WERI-Rb-1 (cell line): Measurements from ENCODE around the gene CREBRF.
"Not testable (repeated sequence)": the region's sequence is repeated elsewhere in the genome, so short reads cannot be mapped to it uniquely, and the experiment has no call there.

Experiments
- DNase-seq: peaks from one replicate; pipeline ENCODE4 v3.0.0-alpha.2; 2020
- H3K27ac ChIP-seq: fragments of 250-450 bp; sonication (Bioruptor Pico); 2 replicates; pipeline ENCODE4 v1.5.1; 2020; ENCODE audit warnings: mild to moderate bottlenecking, moderate library complexity
- H3K27me3 ChIP-seq: fragments of 250-450 bp; sonication (Bioruptor Pico); 2 replicates; pipeline ENCODE4 v1.5.1; 2021; ENCODE audit warnings: mild to moderate bottlenecking, low read depth, moderate library complexity; ENCODE audit not compliant: insufficient read depth, severe bottlenecking
- H3K36me3 ChIP-seq: fragments of 250-450 bp; sonication (Bioruptor Pico); 2 replicates; pipeline ENCODE4 v1.5.1; 2020; ENCODE audit warnings: mild to moderate bottlenecking, moderate library complexity
- H3K4me3 ChIP-seq: 2 replicates; pipeline ENCODE4 v1.5.1; 2011; ENCODE audit warnings: low read depth, mild to moderate bottlenecking, control low read depth, low read length
- H3K9me3 ChIP-seq: fragments of 250-450 bp; sonication (Bioruptor Pico); 2 replicates; pipeline ENCODE4 v1.5.1; 2021; ENCODE audit warnings: mild to moderate bottlenecking, moderate library complexity; ENCODE audit not compliant: severe bottlenecking
- TF ChIP-seq, protein P1 (sequence below): IDR thresholded peaks from 2 replicates; pipeline ENCODE4 v1.5.1; 2011; ENCODE audit warnings: low read depth, mild to moderate bottlenecking, control low read depth, inconsistent platforms, low read length

CREBRF gene

DNA sequence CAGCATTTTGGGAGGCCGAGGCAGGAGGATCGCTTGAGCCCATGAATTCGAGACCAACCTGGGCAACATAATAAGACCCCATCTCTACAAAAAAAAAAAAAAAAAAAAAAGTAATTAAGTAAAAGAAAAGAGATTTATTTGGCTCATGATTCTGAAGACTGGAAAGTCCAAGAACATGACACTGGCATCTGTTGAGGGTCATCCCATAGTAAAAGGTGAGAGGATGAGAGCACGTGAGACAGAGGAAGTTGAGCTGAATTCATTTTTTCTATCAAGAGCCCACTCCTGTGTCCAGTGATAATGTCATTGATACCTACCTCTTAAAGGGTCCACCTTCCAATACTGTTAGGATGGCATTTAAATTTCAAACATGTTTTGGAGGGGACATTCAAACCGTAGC is 19.8 kb downstream of the CREBRF start:
- H3K9me3 ChIP-seq: no peaks in the 10 kb centered on the region
- no peaks in the 10 kb centered on the region for H3K36me3 ChIP-seq
- DNase-seq: no peak
- H3K27ac ChIP-seq: no peak overlapping the region
- no peak overlapping the region for H3K4me3 ChIP-seq
- no peaks in the 10 kb centered on the region for H3K27me3 ChIP-seq
- TF ChIP-seq, protein P1, sequence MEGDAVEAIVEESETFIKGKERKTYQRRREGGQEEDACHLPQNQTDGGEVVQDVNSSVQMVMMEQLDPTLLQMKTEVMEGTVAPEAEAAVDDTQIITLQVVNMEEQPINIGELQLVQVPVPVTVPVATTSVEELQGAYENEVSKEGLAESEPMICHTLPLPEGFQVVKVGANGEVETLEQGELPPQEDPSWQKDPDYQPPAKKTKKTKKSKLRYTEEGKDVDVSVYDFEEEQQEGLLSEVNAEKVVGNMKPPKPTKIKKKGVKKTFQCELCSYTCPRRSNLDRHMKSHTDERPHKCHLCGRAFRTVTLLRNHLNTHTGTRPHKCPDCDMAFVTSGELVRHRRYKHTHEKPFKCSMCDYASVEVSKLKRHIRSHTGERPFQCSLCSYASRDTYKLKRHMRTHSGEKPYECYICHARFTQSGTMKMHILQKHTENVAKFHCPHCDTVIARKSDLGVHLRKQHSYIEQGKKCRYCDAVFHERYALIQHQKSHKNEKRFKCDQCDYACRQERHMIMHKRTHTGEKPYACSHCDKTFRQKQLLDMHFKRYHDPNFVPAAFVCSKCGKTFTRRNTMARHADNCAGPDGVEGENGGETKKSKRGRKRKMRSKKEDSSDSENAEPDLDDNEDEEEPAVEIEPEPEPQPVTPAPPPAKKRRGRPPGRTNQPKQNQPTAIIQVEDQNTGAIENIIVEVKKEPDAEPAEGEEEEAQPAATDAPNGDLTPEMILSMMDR: no peak

DNA sequence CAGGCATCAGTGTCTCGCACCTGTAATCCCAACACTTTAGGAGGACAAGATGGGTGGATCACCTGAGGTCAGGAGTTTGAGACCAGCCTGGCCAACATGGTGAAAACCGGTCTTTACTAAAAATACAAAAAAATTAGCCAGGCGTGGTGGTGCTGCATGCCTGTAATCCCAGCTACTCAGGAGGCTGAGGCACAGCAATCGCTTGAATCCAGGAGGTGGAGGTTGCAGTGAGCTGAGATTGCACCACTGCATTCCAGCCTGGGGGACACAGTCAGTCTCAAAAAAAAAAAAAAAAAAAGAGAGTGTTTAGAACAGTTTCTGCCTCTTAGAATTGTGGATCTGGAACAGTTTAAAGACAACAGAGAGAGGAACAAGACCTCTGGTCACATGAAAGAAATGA is 20.3 kb downstream of the CREBRF start:
- H3K27me3 ChIP-seq, DNase-seq, H3K4me3 ChIP-seq, H3K36me3 ChIP-seq, H3K9me3 ChIP-seq, H3K27ac ChIP-seq: not testable (repeated sequence)

DNA sequence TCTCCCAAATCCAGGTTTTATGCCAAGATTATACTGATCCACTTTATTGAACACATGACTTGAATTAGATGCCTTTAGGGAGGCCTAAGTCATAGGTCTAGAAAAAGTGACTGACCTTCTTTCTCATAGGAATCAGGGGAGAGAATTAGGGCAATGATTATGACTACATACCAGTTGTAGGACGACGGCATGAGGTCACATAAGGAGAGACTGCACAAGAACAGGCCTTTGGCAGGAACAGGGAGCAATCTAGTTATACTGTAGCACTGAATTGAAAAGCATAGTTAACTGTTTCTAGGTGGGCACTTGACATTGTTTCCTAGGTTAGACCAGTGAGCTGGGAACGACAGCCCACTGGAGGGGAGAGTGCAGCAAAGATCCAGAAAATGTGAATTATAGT is 22.7 kb downstream of the CREBRF start:
- DNase-seq: no peak
- TF ChIP-seq, protein P1: no peak
- Histone ChIP-seq H3K36me3 (no peaks in the 10 kb centered on the region), H3K9me3 (no peaks in the 10 kb centered on the region), H3K27ac (no peak overlapping the region), H3K4me3 (no peak overlapping the region), H3K27me3 (no peaks in the 10 kb centered on the region)

GRCh38 chr5:173089581-173089980 is 33.4 kb downstream of the CREBRF start:
- Histone ChIP-seq H3K36me3 (no peaks in the 10 kb centered on the region), H3K9me3 (no peaks in the 10 kb centered on the region), H3K4me3 (no peak overlapping the region), H3K27me3 (no peaks in the 10 kb centered on the region), H3K27ac (no peak overlapping the region)
- TF ChIP-seq, protein P1: no peak
- DNase-seq: no peak

GRCh38 chr5:173090639-173091038 is 34.5 kb downstream of the CREBRF start:
- TF ChIP-seq, protein P1: no peak
- no peak for DNase-seq
- no peak overlapping the region for H3K27ac ChIP-seq
- no peaks in the 10 kb centered on the region for H3K9me3 ChIP-seq
- H3K4me3 ChIP-seq: no peak overlapping the region
- no peaks in the 10 kb centered on the region for H3K36me3 ChIP-seq
- H3K27me3 ChIP-seq: no peaks in the 10 kb centered on the region

DNA sequence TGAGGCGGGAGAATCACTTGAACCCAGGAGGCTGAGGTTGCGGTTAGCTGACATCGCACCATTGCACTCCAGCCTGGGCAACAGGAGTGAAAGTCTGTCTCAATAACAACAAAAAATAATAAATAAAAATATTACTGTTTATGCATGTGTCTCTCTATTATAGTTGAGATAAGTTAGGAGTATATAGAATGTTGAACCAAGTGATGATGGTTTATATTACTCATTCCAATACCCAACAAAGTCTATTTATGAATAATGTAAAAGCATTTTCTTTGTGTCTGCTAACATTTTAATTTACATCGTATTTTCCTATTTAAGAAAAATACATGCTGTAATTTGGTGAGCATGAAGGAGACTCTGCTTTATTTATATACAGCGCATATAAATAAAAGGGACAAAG is 35.8 kb downstream of the CREBRF start:
- no peak overlapping the region for H3K27ac ChIP-seq
- no peaks in the 10 kb centered on the region for H3K36me3 ChIP-seq
- H3K4me3 ChIP-seq: no peak overlapping the region
- H3K27me3 ChIP-seq: no peaks in the 10 kb centered on the region
- no peak for DNase-seq
- TF ChIP-seq, protein P1: no peak
- H3K9me3 ChIP-seq: no peaks in the 10 kb centered on the region

- no peak for DNase-seq
- Histone ChIP-seq H3K27ac (no peak overlapping the region), H3K27me3 (no peaks in the 10 kb centered on the region), H3K36me3 (no peaks in the 10 kb centered on the region), H3K9me3 (no peaks in the 10 kb centered on the region), H3K4me3 (no peak overlapping the region)
- TF ChIP-seq, protein P1: no peak
These were observed 37.5 kb downstream of the CREBRF start for GRCh38 chr5:173093606-173094005.
